Uterus (tissue), 4 donors: ENCODE data around the gene COL15A1. TPM values are rescaled to one million over a fixed set of nuclear protein-coding genes. Genes with fewer than 3 reads are reported as not detected.
A peak's percentile ranks its signal among the peaks of the same experiment; 100 is the strongest.

Experiments used
- DNase-seq, 2 donors: peaks; one replicate each; pipeline ENCODE4 v3.0.0-alpha.2; 2019 to 2020
- H3K27ac ChIP-seq, 2 donors: fragments of 200-600 bp; sonication (generic); 1 replicate in 1 of 2; 2 replicates in 1 of 2; pipeline ENCODE4 v1.5.1; 2016 to 2018
- H3K27me3 ChIP-seq, 2 donors: fragments of 200-600 bp; sonication (generic); one replicate each; pipeline ENCODE4 v1.5.1; 2018 to 2019; ENCODE audit warnings: control low read depth in 1 of 2
- H3K36me3 ChIP-seq, 2 donors: fragments of 200-600 bp; sonication (generic); one replicate each; pipeline ENCODE4 v1.5.1; 2019; ENCODE audit warnings: control low read depth in 1 of 2
- H3K4me1 ChIP-seq, 2 donors: fragments of 200-600 bp; sonication (generic); one replicate each; pipeline ENCODE4 v1.5.1; 2018 to 2019; ENCODE audit warnings: control low read depth in 1 of 2
- H3K4me3 ChIP-seq, 2 donors: fragments of 200-600 bp; sonication (generic); 1 replicate in 1 of 2; 2 replicates in 1 of 2; pipeline ENCODE4 v1.5.1; 2018 to 2019; ENCODE audit warnings: mild to moderate bottlenecking in 1 of 2
- H3K9me3 ChIP-seq, 2 donors: fragments of 200-600 bp; sonication (generic); one replicate each; pipeline ENCODE4 v1.5.1; 2019; ENCODE audit warnings: control low read depth in 1 of 2
- POLR2A ChIP-seq, 2 donors: fragments of 450-650 bp; IDR thresholded peaks; one replicate each; pipeline ENCODE4 v1.6.1; 2016; ENCODE audit warnings: antibody characterized with exemption in 2 of 2, mild to moderate bottlenecking in 1 of 2, moderate library complexity in 1 of 2
- intact Hi-C: fragments of 100-400 bp; cut with DNase I; formaldehyde crosslinking; loops from one replicate; pipeline ENCODE4 v1.15.1; 2023; ENCODE audit warnings: low total_unique reads
- total RNA-seq, 4 donors: library from RNA; depleted of rRNA in 3 of 4; stranded (reverse); fragments of >200 nt in 3 of 4; gene quantifications; one replicate each; pipeline versions ENCODE4 v1.1.0 to v1.2.4, GENCODE V29; 2014 to 2023
- TF ChIP-seq, protein P1 (sequence below), 4 experiments: fragments of 200-600 bp in 2 of 4; fragments of 450-650 bp in 2 of 4; sonication (generic) in 2 of 4; IDR thresholded peaks; one replicate each; pipeline ENCODE4 v1.5.1; 2016 to 2019; ENCODE audit warnings: antibody characterized with exemption in 4 of 4, mild to moderate bottlenecking in 2 of 4, moderate library complexity in 1 of 4
- donor health status: DM: yes; HTN: yes; CAD: no.

The COL15A1 gene
- total RNA-seq, result 100 to 1,000 TPM in 1 of 4 donors, 10 to 100 TPM in 3; 20.3 to 160 (median 50.4) TPM

DNA sequence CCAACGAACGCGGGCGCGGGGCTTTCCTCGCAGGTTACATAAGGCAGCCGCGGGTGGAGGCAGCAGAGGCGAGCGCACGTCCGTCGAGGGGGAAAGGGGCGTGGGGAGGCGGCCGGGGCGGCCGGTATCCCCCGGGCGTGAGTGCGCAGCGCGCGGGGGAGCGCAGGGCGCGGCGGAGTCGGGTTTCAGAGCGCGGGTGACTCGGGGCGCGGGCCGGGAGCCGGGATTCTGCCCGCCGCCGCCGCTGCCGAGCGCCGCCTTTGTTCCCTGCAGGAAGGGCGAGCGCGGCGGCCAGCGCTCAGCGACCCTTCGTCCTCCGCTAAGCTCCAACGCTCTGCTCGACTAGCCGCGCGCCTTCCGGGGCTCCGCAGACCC is at the start of gene COL15A1:
TSS of gene COL15A1 (plus strand) at position 226 of the 375 bp plus-strand sequence. CDS start 155 bp downstream, outside the sequence.
- DNase-seq, result peak; percentile 40 to 66

DNA sequence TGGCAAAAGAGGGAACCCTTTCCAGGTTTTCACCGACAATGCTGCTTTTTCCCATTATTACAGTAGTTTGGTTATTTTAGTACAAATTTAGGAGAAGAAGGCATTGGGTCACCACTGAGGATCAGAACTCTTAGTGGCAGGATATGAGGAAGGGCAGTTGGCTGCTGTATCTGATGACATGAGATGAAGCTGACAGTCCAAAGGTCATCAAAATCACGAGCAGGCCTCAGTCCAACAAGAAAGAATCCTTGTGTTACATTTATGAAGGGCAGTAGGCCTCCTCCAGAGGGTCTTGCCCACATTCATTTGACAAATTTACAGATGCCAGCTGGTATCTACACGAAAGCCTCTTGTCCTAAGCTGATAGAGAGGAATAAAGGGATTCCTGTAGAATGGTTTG is 49.5 kb upstream of the COL15A1 start:
- H3K4me1 ChIP-seq, result no peaks in the 10 kb centered on the region
- no peak for DNase-seq
- intact Hi-C loops, result no loop called here
- no peaks in the 10 kb centered on the region for H3K9me3 ChIP-seq
- no peak overlapping the region for H3K27ac ChIP-seq
- TF ChIP-seq, protein P1, sequence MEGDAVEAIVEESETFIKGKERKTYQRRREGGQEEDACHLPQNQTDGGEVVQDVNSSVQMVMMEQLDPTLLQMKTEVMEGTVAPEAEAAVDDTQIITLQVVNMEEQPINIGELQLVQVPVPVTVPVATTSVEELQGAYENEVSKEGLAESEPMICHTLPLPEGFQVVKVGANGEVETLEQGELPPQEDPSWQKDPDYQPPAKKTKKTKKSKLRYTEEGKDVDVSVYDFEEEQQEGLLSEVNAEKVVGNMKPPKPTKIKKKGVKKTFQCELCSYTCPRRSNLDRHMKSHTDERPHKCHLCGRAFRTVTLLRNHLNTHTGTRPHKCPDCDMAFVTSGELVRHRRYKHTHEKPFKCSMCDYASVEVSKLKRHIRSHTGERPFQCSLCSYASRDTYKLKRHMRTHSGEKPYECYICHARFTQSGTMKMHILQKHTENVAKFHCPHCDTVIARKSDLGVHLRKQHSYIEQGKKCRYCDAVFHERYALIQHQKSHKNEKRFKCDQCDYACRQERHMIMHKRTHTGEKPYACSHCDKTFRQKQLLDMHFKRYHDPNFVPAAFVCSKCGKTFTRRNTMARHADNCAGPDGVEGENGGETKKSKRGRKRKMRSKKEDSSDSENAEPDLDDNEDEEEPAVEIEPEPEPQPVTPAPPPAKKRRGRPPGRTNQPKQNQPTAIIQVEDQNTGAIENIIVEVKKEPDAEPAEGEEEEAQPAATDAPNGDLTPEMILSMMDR (IDR thresholded peaks at IDR 0.05), result no peak
- TF ChIP-seq POLR2A (IDR thresholded peaks at IDR 0.05), result no peak
- H3K27me3 ChIP-seq, result no peaks in the 10 kb centered on the region
- no peak overlapping the region for H3K4me3 ChIP-seq
- H3K36me3 ChIP-seq, result no peaks in the 10 kb centered on the region

More for the DNA sequence above, at the start of gene COL15A1:
- intact Hi-C loops, result no loop called here
- TF ChIP-seq POLR2A (IDR thresholded peaks at IDR 0.05), result peak in 1 of 2 donors; percentile 61
- TF ChIP-seq, protein P1 (IDR thresholded peaks at IDR 0.05), result no peak
- Histone ChIP-seq H3K4me1 (no peaks in the 10 kb centered on the region), H3K36me3 (no peaks in the 10 kb centered on the region), H3K27ac (peak within 1 kb of the TSS; percentile 73 to 82), H3K27me3 (no peaks in the 10 kb centered on the region), H3K4me3 (peak within 1 kb of the TSS; percentile 56 to 70), H3K9me3 (no peaks in the 10 kb centered on the region)

DNA sequence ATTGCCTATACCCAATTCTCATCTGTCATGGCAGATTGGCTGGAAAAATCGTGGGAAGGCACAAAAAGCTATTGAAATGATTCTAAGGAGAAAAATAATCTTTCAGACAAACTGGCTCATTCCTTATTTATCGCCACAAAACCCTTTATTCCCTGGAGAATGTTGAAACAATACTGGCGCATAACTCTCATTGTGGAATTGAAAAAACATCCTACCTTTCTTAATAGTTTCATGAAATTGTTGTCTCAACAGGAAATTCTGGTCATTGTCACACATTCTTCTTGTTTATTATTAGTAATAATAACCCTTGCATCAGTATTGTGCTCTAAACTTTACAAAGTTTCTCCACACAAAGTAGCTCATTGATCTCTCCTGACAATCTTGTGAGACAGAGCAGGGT is 48.9 kb upstream of the COL15A1 start:
- H3K4me3 ChIP-seq, result no peak overlapping the region
- H3K36me3 ChIP-seq, result no peaks in the 10 kb centered on the region
- no peaks in the 10 kb centered on the region for H3K27me3 ChIP-seq
- intact Hi-C loops, result no loop called here
- no peaks in the 10 kb centered on the region for H3K4me1 ChIP-seq
- H3K9me3 ChIP-seq, result no peaks in the 10 kb centered on the region
- DNase-seq, result no peak
- no peak overlapping the region for H3K27ac ChIP-seq
- no peak for TF ChIP-seq POLR2A (IDR thresholded peaks at IDR 0.05)
- TF ChIP-seq, protein P1 (IDR thresholded peaks at IDR 0.05), result no peak

DNA sequence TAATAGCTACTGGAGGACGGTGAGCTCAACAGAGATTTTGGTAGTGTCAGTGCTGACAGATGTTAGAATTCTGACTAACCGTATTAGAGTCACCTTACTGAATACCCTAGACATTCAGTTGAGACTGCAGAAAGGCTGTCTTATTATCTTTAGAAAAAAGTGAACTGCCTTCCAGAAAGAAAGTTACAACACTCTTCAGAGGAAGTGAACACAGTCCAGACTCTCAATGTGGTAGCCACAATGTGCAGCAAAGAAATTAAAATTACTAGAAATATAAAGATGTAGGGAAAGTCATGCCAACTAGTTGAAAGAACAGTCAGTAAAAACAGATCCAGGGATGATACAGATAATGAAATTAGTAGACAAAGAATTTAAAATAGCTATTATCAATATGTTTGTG is 47.1 kb upstream of the COL15A1 start:
- no peak overlapping the region for H3K4me3 ChIP-seq
- no peaks in the 10 kb centered on the region for H3K4me1 ChIP-seq
- no peak overlapping the region for H3K27ac ChIP-seq
- intact Hi-C loops, result no loop called here
- H3K36me3 ChIP-seq, result no peaks in the 10 kb centered on the region
- no peaks in the 10 kb centered on the region for H3K27me3 ChIP-seq
- TF ChIP-seq, protein P1 (IDR thresholded peaks at IDR 0.05), result no peak
- no peak for TF ChIP-seq POLR2A (IDR thresholded peaks at IDR 0.05)
- no peaks in the 10 kb centered on the region for H3K9me3 ChIP-seq
- DNase-seq, result no peak

DNA sequence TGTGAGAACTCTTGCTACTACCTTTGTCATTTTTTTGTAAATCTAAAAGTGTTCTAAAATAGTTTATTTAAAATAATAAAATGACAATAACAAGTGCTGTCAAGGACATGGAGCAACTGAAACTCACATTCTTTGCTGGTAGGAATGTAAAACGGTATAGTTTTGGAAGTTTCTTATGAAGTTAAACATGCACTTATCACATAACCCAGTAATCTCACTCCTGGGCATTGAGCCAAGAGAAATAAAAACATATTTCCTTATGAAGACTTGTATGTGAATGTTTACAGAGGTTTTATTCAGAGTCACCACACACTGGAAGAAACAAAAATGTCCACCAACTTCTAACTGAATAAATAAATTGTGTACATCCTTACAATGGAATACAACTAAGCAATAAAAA is 46.0 kb upstream of the COL15A1 start:
- no peak for DNase-seq
- no peak for TF ChIP-seq POLR2A (IDR thresholded peaks at IDR 0.05)
- TF ChIP-seq, protein P1 (IDR thresholded peaks at IDR 0.05), result no peak
- Histone ChIP-seq H3K27me3 (no peaks in the 10 kb centered on the region), H3K4me3 (no peak overlapping the region), H3K4me1 (no peaks in the 10 kb centered on the region), H3K9me3 (no peaks in the 10 kb centered on the region), H3K36me3 (no peaks in the 10 kb centered on the region), H3K27ac (no peak overlapping the region)
- intact Hi-C loops, result no loop called here
